ENCODE measurements around the gene KRTAP10-3.

KRTAP10-3 gene

DNA sequence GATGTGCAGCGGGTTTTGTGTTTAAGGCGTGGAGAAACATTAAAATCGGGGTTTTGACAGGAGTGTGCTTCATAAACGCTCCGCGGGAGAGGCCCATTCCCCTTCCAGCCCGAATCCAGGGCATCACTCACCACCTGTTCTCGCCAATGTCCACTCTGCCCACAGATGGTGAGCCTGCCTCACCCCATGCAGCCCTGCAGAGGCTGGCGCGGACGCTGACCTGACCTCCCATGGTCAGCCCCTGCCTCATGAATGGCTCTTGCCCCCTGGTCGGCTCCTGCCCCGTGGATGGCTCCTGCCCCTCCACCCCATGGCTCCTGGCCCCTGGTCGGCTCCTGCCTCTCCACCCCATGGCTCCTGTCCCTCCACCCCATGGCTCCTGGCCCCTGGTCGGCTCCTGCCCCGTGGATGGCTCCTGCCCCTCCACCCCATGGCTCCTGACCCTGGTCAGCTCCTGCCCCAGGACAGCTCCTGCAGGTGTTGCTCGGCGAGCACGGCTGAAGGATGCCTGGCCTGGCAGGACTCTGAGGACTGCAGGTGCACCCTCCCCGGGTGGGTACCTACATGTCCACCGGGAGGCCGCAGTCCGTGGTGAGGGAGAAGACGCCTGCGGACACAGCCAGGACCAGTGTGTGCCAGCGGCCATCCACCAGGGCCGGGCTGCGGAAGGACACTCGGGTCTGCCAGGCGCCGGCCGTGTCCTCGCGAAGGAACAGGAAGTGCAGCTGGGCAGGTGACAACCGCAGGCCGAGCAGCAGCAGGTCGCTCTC, 25.3 kb downstream of the KRTAP10-3 start:
- peaks cover 0 to 1% of the 10 kb centered on the region in 2 donors for H3K9me3 ChIP-seq (replicated peaks in 1 of 2; ENCODE audit: control insufficient read depth in 2 of 2, insufficient read depth in 1 of 2, low read depth in 1 of 2, low read length in 2 of 2)
- no peak overlapping the region for H4K8ac ChIP-seq (ENCODE audit: low read depth, low read length)
- no peak overlapping the region for H2AFZ ChIP-seq (ENCODE audit: low read length)
- H3K4me2 ChIP-seq (ENCODE audit: insufficient read depth, low read length, poor library complexity, severe bottlenecking): no peak overlapping the region
- no peak overlapping the region for H4K91ac ChIP-seq (ENCODE audit: low read depth, low read length, poor library complexity)
- H3K4me3 ChIP-seq (ENCODE audit: low read length in 2 of 2): no peak overlapping the region
- H3K79me1 ChIP-seq (ENCODE audit: low read depth, low read length): no peaks in the 10 kb centered on the region
- H2BK15ac ChIP-seq (ENCODE audit: low read length): no peak overlapping the region
- no peak for DNase-seq (ENCODE audit: low spot score)
- H2BK12ac ChIP-seq (ENCODE audit: low read length): no peak overlapping the region
- no peak overlapping the region for H3K4ac ChIP-seq (ENCODE audit: low read length)
- H3K23ac ChIP-seq (ENCODE audit: low read depth, low read length, poor library complexity): peak overlapping the region; percentile 45
- H3K18ac ChIP-seq (ENCODE audit: low read length): peak overlapping the region; percentile 89
- no peaks in the 10 kb centered on the region for H3K4me1 ChIP-seq (ENCODE audit: control insufficient read depth in 2 of 2, insufficient read depth in 1 of 2, low read depth in 1 of 2, low read length in 2 of 2)
- peak overlapping the region; percentile 85 for H2AK5ac ChIP-seq (ENCODE audit: low read depth, low read length)
- WGBS, 2 donors (ENCODE audit: extremely low coverage in 2 of 2, insufficient read length in 2 of 2, insufficient replicate concordance in 1 of 2): no CpG with 5 or more reads among the region's 37 CpGs
- no peak overlapping the region for H2BK120ac ChIP-seq (ENCODE audit: low read depth, low read length)
- H3K9ac ChIP-seq (ENCODE audit: low read depth, low read length, poor library complexity): no peak overlapping the region
- peaks cover 0 to 33% (median 0%) of the 10 kb centered on the region in 3 experiments for H3K27me3 ChIP-seq (ENCODE audit: control insufficient read depth in 3 of 3, insufficient read depth in 3 of 3, low read depth in 1 of 3, low read length in 3 of 3)
- H2BK5ac ChIP-seq (ENCODE audit: low read length): no peak overlapping the region
- H3K14ac ChIP-seq (ENCODE audit: low read length): no peak overlapping the region
- no peaks in the 10 kb centered on the region for H3K36me3 ChIP-seq (replicated peaks in 1 of 2; ENCODE audit: control insufficient read depth in 2 of 2, insufficient read depth in 2 of 2, low read length in 2 of 2)
- H3K27ac ChIP-seq (replicated peaks; ENCODE audit: low read length): no peak overlapping the region

- no peak overlapping the region for H3K4me2 ChIP-seq (ENCODE audit: insufficient read depth, low read length, poor library complexity, severe bottlenecking)
- H3K4ac ChIP-seq (ENCODE audit: low read length): no peak overlapping the region
- peak overlapping the region; percentile 11 for H2AFZ ChIP-seq (ENCODE audit: low read length)
- H3K18ac ChIP-seq (ENCODE audit: low read length): no peak overlapping the region
- no peak overlapping the region for H2AK5ac ChIP-seq (ENCODE audit: low read depth, low read length)
- no peaks in the 10 kb centered on the region for H3K4me1 ChIP-seq (ENCODE audit: control insufficient read depth in 2 of 2, insufficient read depth in 1 of 2, low read depth in 1 of 2, low read length in 2 of 2)
- no peak overlapping the region for H2BK5ac ChIP-seq (ENCODE audit: low read length)
- no peak overlapping the region for H3K9ac ChIP-seq (ENCODE audit: low read depth, low read length, poor library complexity)
- DNase-seq (ENCODE audit: low spot score): no peak
- H4K8ac ChIP-seq (ENCODE audit: low read depth, low read length): no peak overlapping the region
- no peaks in the 10 kb centered on the region for H3K36me3 ChIP-seq (replicated peaks in 1 of 2; ENCODE audit: control insufficient read depth in 2 of 2, insufficient read depth in 2 of 2, low read length in 2 of 2)
- H3K9me3 ChIP-seq (replicated peaks in 1 of 2; ENCODE audit: control insufficient read depth in 2 of 2, insufficient read depth in 1 of 2, low read depth in 1 of 2, low read length in 2 of 2): peaks cover 0 to 1% of the 10 kb centered on the region in 2 donors
- no peak overlapping the region for H4K91ac ChIP-seq (ENCODE audit: low read depth, low read length, poor library complexity)
- no peak overlapping the region for H3K23ac ChIP-seq (ENCODE audit: low read depth, low read length, poor library complexity)
- no peak overlapping the region for H2BK12ac ChIP-seq (ENCODE audit: low read length)
- H3K14ac ChIP-seq (ENCODE audit: low read length): no peak overlapping the region
- H3K79me1 ChIP-seq (ENCODE audit: low read depth, low read length): no peaks in the 10 kb centered on the region
- H3K27me3 ChIP-seq (ENCODE audit: control insufficient read depth in 3 of 3, insufficient read depth in 3 of 3, low read depth in 1 of 3, low read length in 3 of 3): peaks cover 0 to 32% (median 0%) of the 10 kb centered on the region in 3 experiments
- H3K27ac ChIP-seq (replicated peaks; ENCODE audit: low read length): no peak overlapping the region
- WGBS, 2 donors (ENCODE audit: extremely low coverage in 2 of 2, insufficient read length in 2 of 2, insufficient replicate concordance in 1 of 2): no CpG with 5 or more reads among the region's 16 CpGs
- H2BK120ac ChIP-seq (ENCODE audit: low read depth, low read length): no peak overlapping the region
- H3K4me3 ChIP-seq (ENCODE audit: low read length in 2 of 2): no peak overlapping the region
- H2BK15ac ChIP-seq (ENCODE audit: low read length): no peak overlapping the region
Observed at GRCh38 chr21:44532712-44533111, 25.9 kb downstream of the KRTAP10-3 start.

- H3K79me1 ChIP-seq (ENCODE audit: low read depth, low read length): no peaks in the 10 kb centered on the region
- H3K4me2 ChIP-seq (ENCODE audit: insufficient read depth, low read length, poor library complexity, severe bottlenecking): no peak overlapping the region
- no peaks in the 10 kb centered on the region for H3K36me3 ChIP-seq (replicated peaks in 1 of 2; ENCODE audit: control insufficient read depth in 2 of 2, insufficient read depth in 2 of 2, low read length in 2 of 2)
- no peak overlapping the region for H4K8ac ChIP-seq (ENCODE audit: low read depth, low read length)
- no peaks in the 10 kb centered on the region for H3K4me1 ChIP-seq (ENCODE audit: control insufficient read depth in 2 of 2, insufficient read depth in 1 of 2, low read depth in 1 of 2, low read length in 2 of 2)
- H3K27ac ChIP-seq (replicated peaks; ENCODE audit: low read length): no peak overlapping the region
- H2BK12ac ChIP-seq (ENCODE audit: low read length): no peak overlapping the region
- peaks cover 0 to 1% of the 10 kb centered on the region in 2 donors for H3K9me3 ChIP-seq (replicated peaks in 1 of 2; ENCODE audit: control insufficient read depth in 2 of 2, insufficient read depth in 1 of 2, low read depth in 1 of 2, low read length in 2 of 2)
- H3K4me3 ChIP-seq (ENCODE audit: low read length in 2 of 2): peak overlapping the region in 1 of 2 donors; percentile 41
- WGBS, 2 donors (ENCODE audit: extremely low coverage in 2 of 2, insufficient read length in 2 of 2, insufficient replicate concordance in 1 of 2): no CpG with 5 or more reads among the region's 30 CpGs
- peak overlapping the region; percentile 38 for H3K4ac ChIP-seq (ENCODE audit: low read length)
- peak overlapping the region; percentile 47 for H3K14ac ChIP-seq (ENCODE audit: low read length)
- peak overlapping the region; percentile 22 for H4K91ac ChIP-seq (ENCODE audit: low read depth, low read length, poor library complexity)
- no peak overlapping the region for H2BK120ac ChIP-seq (ENCODE audit: low read depth, low read length)
- no peak overlapping the region for H2AFZ ChIP-seq (ENCODE audit: low read length)
- H2AK5ac ChIP-seq (ENCODE audit: low read depth, low read length): peak overlapping the region; percentile 86
- no peak overlapping the region for H3K9ac ChIP-seq (ENCODE audit: low read depth, low read length, poor library complexity)
- H2BK15ac ChIP-seq (ENCODE audit: low read length): peak overlapping the region; percentile 54
- peak overlapping the region; percentile 42 for H2BK5ac ChIP-seq (ENCODE audit: low read length)
- H3K23ac ChIP-seq (ENCODE audit: low read depth, low read length, poor library complexity): peak overlapping the region; percentile 40
- H3K27me3 ChIP-seq (ENCODE audit: control insufficient read depth in 3 of 3, insufficient read depth in 3 of 3, low read depth in 1 of 3, low read length in 3 of 3): peaks cover 0 to 28% (median 0%) of the 10 kb centered on the region in 3 experiments
- H3K18ac ChIP-seq (ENCODE audit: low read length): peak overlapping the region; percentile 82
- no peak for DNase-seq (ENCODE audit: low spot score)
Observed at GRCh38 chr21:44531606-44532564, 26.7 kb downstream of the KRTAP10-3 start.
